ENCODE results near the gene UBE2H. TPM values are rescaled to one million over a fixed set of nuclear protein-coding genes. Genes with fewer than 3 reads are reported as not detected.

The UBE2H gene
- total RNA-seq, 1 experiment from 2014 or later = 58.0 TPM

- ChIA-PET POLR2A (no interaction called here), CTCF (no interaction called here)
- intact Hi-C loops (cut with micrococcal nuclease; ENCODE audit: unreplicated experiment) (no loop called here), in situ Hi-C loops (cut with HindIII; ENCODE audit: low pct_unique_long_range_greater_than_20kb, low sequenced_read_pairs) (no loop called here)
- 0 out of 2 replicates have a peak, but pooled peaks have one; percentile 33 for TF ChIP-seq TCF7L2 (IDR thresholded peaks at IDR 0.05; ENCODE audit: low read depth, low read length)
- TF ChIP-seq, protein P1, sequence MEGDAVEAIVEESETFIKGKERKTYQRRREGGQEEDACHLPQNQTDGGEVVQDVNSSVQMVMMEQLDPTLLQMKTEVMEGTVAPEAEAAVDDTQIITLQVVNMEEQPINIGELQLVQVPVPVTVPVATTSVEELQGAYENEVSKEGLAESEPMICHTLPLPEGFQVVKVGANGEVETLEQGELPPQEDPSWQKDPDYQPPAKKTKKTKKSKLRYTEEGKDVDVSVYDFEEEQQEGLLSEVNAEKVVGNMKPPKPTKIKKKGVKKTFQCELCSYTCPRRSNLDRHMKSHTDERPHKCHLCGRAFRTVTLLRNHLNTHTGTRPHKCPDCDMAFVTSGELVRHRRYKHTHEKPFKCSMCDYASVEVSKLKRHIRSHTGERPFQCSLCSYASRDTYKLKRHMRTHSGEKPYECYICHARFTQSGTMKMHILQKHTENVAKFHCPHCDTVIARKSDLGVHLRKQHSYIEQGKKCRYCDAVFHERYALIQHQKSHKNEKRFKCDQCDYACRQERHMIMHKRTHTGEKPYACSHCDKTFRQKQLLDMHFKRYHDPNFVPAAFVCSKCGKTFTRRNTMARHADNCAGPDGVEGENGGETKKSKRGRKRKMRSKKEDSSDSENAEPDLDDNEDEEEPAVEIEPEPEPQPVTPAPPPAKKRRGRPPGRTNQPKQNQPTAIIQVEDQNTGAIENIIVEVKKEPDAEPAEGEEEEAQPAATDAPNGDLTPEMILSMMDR (IDR thresholded peaks at IDR 0.05) = no peak
- no peak for ATAC-seq
- Histone ChIP-seq H3K9me3 (ENCODE audit: control insufficient read depth, insufficient read depth, low read depth, low read length) (no peaks in the 10 kb centered on the region), H3K4me1 (ENCODE audit: control insufficient read depth, insufficient read depth, low read length) (peaks cover 24% of the 10 kb centered on the region), H3K27ac (ENCODE audit: low read length) (peak overlapping the region; percentile 5; the same call in 1 of the 2 replicates), H3K36me3 (ENCODE audit: control insufficient read depth, insufficient read depth, low read length) (no peaks in the 10 kb centered on the region; the same call in 1 of the 2 replicates), H3K27me3 (ENCODE audit: control insufficient read depth, insufficient read depth, low read length) (no peaks in the 10 kb centered on the region), H3K4me3 (ENCODE audit: low read depth in 2 of 2, low read length in 2 of 2) (no peak overlapping the region)
- DNase-seq (ENCODE audit: low read depth, low spot score) = no peak
- TSS peak; percentile 32 for BruUV-seq (replicated peaks)
These were observed 99.0 kb downstream of the UBE2H start for GRCh38 chr7:129853661-129854268.

GRCh38 chr7:129851809-129852208, 101.0 kb downstream of the UBE2H start:
- peaks cover 24% of the 10 kb centered on the region for H3K4me1 ChIP-seq (ENCODE audit: control insufficient read depth, insufficient read depth, low read length)
- no peak for ATAC-seq
- H3K9me3 ChIP-seq (ENCODE audit: control insufficient read depth, insufficient read depth, low read depth, low read length) = no peaks in the 10 kb centered on the region
- H3K36me3 ChIP-seq (ENCODE audit: control insufficient read depth, insufficient read depth, low read length) = no peaks in the 10 kb centered on the region; the same call in 1 of the 2 replicates
- POLR2A ChIA-PET = no interaction called here
- in situ Hi-C loops (cut with HindIII; ENCODE audit: low pct_unique_long_range_greater_than_20kb, low sequenced_read_pairs) = no loop called here
- H3K27me3 ChIP-seq (ENCODE audit: control insufficient read depth, insufficient read depth, low read length) = no peaks in the 10 kb centered on the region
- TF ChIP-seq REST (IDR thresholded peaks at IDR 0.05; ENCODE audit: insufficient read depth in 1 of 2, low read depth in 2 of 2, low read length in 1 of 2) = no peak
- no peak for TF ChIP-seq TCF7L2 (IDR thresholded peaks at IDR 0.05; ENCODE audit: low read depth, low read length)
- TF ChIP-seq POLR2AphosphoS5 (IDR thresholded peaks at IDR 0.05; ENCODE audit: low read depth, low read length) = no peak
- no peak for TF ChIP-seq SIN3A (IDR thresholded peaks at IDR 0.05; ENCODE audit: borderline replicate concordance, insufficient read depth, low read depth, low read length)
- TF ChIP-seq, protein P1 (IDR thresholded peaks at IDR 0.05) = no peak
- H3K4me3 ChIP-seq (ENCODE audit: low read depth in 2 of 2, low read length in 2 of 2) = no peak overlapping the region
- BruUV-seq (replicated peaks) = no TSS peak
- CTCF ChIA-PET = no interaction called here
- no peak overlapping the region for H3K27ac ChIP-seq (ENCODE audit: low read length)
- intact Hi-C loops (cut with micrococcal nuclease; ENCODE audit: unreplicated experiment) = no loop called here
- no peak for DNase-seq (ENCODE audit: low read depth, low spot score)

All from Panc1 (cell line).